ENCODE data around the gene CTU2. TPM values are rescaled to one million over a fixed set of nuclear protein-coding genes. Genes with fewer than 3 reads are reported as not detected.

CTU2 gene
- total RNA-seq, 1 experiment from 2014 or later = 54.9 TPM

GRCh38 chr16:88696441-88696840, 9.9 kb upstream of the CTU2 start:
- POLR2A ChIA-PET = no interaction called here
- Histone ChIP-seq H3K36me3 (ENCODE audit: control insufficient read depth, insufficient read depth, low read length) (0 out of 2 replicates have a peak, but pooled peaks cover 2% of the 10 kb centered on the region), H3K4me3 (ENCODE audit: low read depth, low read length) (no peak overlapping the region), H3K4me1 (no peaks in the 10 kb centered on the region), H3K27me3 (replicated peaks; ENCODE audit: control insufficient read depth, insufficient read depth, low read length) (no peaks in the 10 kb centered on the region), H3K9me3 (no peaks in the 10 kb centered on the region)
- CTCF ChIA-PET = no interaction called here
- no peaks in the 10 kb centered on the region for H3K36me3 Mint-ChIP-seq (ENCODE audit: insufficient read depth, unreplicated experiment)
- no peak for TF ChIP-seq CTCF (IDR thresholded peaks at IDR 0.05; ENCODE audit: insufficient read depth in 1 of 2, low read depth in 1 of 2, low read length in 1 of 2, severe bottlenecking in 1 of 2, unreplicated experiment in 1 of 2)
- no peak for DNase-seq
- intact Hi-C loops (cut with micrococcal nuclease; ENCODE audit: unreplicated experiment) = no loop called here
- H3K4me1 Mint-ChIP-seq (ENCODE audit: low read depth, unreplicated experiment) = no peaks in the 10 kb centered on the region
- H3K4me3 Mint-ChIP-seq (ENCODE audit: unreplicated experiment) = no peak overlapping the region
- BruUV-seq (replicated peaks) = no TSS peak
- H3K27me3 Mint-ChIP-seq (ENCODE audit: insufficient read depth, unreplicated experiment) = no peaks in the 10 kb centered on the region
- H3K27ac Mint-ChIP-seq (ENCODE audit: unreplicated experiment) = no peak overlapping the region
- H3K9me3 Mint-ChIP-seq (ENCODE audit: unreplicated experiment) = no peaks in the 10 kb centered on the region

- H3K27ac Mint-ChIP-seq (ENCODE audit: unreplicated experiment) = no peak overlapping the region
- Histone ChIP-seq H3K4me3 (ENCODE audit: low read depth, low read length) (no peak overlapping the region), H3K27me3 (replicated peaks; ENCODE audit: control insufficient read depth, insufficient read depth, low read length) (no peaks in the 10 kb centered on the region), H3K9me3 (no peaks in the 10 kb centered on the region), H3K36me3 (ENCODE audit: control insufficient read depth, insufficient read depth, low read length) (peaks cover 2% of the 10 kb centered on the region; the same call in 1 of the 2 replicates), H3K4me1 (no peaks in the 10 kb centered on the region)
- H3K36me3 Mint-ChIP-seq (ENCODE audit: insufficient read depth, unreplicated experiment) = no peaks in the 10 kb centered on the region
- POLR2A ChIA-PET = no interaction called here
- no peaks in the 10 kb centered on the region for H3K4me1 Mint-ChIP-seq (ENCODE audit: low read depth, unreplicated experiment)
- no peaks in the 10 kb centered on the region for H3K9me3 Mint-ChIP-seq (ENCODE audit: unreplicated experiment)
- H3K4me3 Mint-ChIP-seq (ENCODE audit: unreplicated experiment) = no peak overlapping the region
- DNase-seq = no peak
- CTCF ChIA-PET = interaction anchor here (1.2 kb wide), 1 partner anchor 24 kb away, joined by 4 read pairs; no protein-coding TSS in a partner anchor
- intact Hi-C loops (cut with micrococcal nuclease; ENCODE audit: unreplicated experiment) = no loop called here
- TF ChIP-seq CTCF (IDR thresholded peaks at IDR 0.05; ENCODE audit: insufficient read depth in 1 of 2, low read depth in 1 of 2, low read length in 1 of 2, severe bottlenecking in 1 of 2, unreplicated experiment in 1 of 2) = no peak
- no TSS peak for BruUV-seq (replicated peaks)
- H3K27me3 Mint-ChIP-seq (ENCODE audit: insufficient read depth, unreplicated experiment) = no peaks in the 10 kb centered on the region
Observed at GRCh38 chr16:88697116-88697830, 9.0 kb upstream of the CTU2 start.

GRCh38 chr16:88697831-88698615, 8.3 kb upstream of the CTU2 start:
- H3K36me3 Mint-ChIP-seq (ENCODE audit: insufficient read depth, unreplicated experiment) = peaks cover 4% of the 10 kb centered on the region
- H3K27me3 Mint-ChIP-seq (ENCODE audit: insufficient read depth, unreplicated experiment) = no peaks in the 10 kb centered on the region
- peak; percentile 51 to 80 for TF ChIP-seq CTCF (IDR thresholded peaks at IDR 0.05; ENCODE audit: insufficient read depth in 1 of 2, low read depth in 1 of 2, low read length in 1 of 2, severe bottlenecking in 1 of 2, unreplicated experiment in 1 of 2)
- intact Hi-C loops (cut with micrococcal nuclease; ENCODE audit: unreplicated experiment) = no loop called here
- no peak overlapping the region for H3K27ac Mint-ChIP-seq (ENCODE audit: unreplicated experiment)
- no peaks in the 10 kb centered on the region for H3K9me3 Mint-ChIP-seq (ENCODE audit: unreplicated experiment)
- ChIA-PET CTCF (interaction anchor here (0.5 to 1.2 kb wide), 3 partner anchors 10 to 141 kb away, joined by 4 to 7 read pairs (median 4); no protein-coding TSS in a partner anchor), POLR2A (no interaction called here)
- H3K4me1 Mint-ChIP-seq (ENCODE audit: low read depth, unreplicated experiment) = no peaks in the 10 kb centered on the region
- peak in 1 of 2 experiments; percentile 40 for DNase-seq
- H3K4me3 ChIP-seq (ENCODE audit: low read depth, low read length) = no peak overlapping the region
- H3K4me1 ChIP-seq = no peaks in the 10 kb centered on the region
- H3K9me3 ChIP-seq = no peaks in the 10 kb centered on the region
- H3K27me3 ChIP-seq (replicated peaks; ENCODE audit: control insufficient read depth, insufficient read depth, low read length) = no peaks in the 10 kb centered on the region
- BruUV-seq (replicated peaks) = no TSS peak
- H3K4me3 Mint-ChIP-seq (ENCODE audit: unreplicated experiment) = no peak overlapping the region
- H3K36me3 ChIP-seq (ENCODE audit: control insufficient read depth, insufficient read depth, low read length) = peaks cover 2% of the 10 kb centered on the region; the same call in 1 of the 2 replicates
